Hematopoietic multipotent progenitor cell treated with erythropoietin and hydrocortisone succinate and interleukin-3 and kit ligand, for 8 days (in vitro differentiated cells): Measurements from ENCODE around the gene ABCA1.

Experiments
- DNase-seq: peaks from one replicate; pipeline ENCODE4 v3.0.0-alpha.2; 2015

The ABCA1 gene

DNA sequence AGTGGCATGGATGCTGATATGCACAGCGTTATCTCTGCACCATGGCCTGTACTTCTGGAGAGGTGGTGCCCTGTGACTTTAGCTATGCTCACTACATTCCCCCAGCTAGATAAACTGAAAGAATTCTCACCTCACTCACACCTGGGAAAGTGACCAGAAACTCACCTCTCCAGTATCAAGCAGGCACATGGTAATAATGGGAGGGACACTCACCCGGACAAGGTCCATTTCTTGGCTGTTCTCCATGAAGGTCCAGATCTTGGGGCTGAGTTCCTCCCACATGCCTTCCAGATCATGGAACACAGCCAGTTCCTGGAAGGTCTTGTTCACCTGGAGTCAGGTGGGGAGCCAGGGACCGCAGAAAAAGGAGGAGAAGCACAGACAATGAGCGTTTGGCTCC is 91.2 kb downstream of the ABCA1 start:
- no peak for DNase-seq

DNA sequence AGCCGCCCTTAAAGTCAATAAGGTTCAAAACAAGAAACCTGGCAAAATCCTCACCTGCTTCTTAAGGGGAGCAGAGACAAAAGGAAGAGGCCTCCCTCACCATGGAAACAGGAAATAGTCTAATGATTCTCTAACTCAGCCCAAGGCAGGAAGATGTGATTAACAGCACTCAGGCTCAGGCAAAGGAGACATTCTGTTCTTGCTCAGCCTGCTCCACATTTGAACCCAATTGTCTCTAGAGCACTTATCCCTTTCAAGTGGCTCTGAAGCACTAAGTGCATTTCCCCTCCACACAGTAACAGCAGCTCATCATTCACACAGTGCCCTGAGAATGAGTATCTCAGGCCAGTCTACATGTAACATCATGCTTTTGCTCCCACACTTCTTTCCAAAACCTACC is 91.7 kb downstream of the ABCA1 start:
- DNase-seq = no peak

DNA sequence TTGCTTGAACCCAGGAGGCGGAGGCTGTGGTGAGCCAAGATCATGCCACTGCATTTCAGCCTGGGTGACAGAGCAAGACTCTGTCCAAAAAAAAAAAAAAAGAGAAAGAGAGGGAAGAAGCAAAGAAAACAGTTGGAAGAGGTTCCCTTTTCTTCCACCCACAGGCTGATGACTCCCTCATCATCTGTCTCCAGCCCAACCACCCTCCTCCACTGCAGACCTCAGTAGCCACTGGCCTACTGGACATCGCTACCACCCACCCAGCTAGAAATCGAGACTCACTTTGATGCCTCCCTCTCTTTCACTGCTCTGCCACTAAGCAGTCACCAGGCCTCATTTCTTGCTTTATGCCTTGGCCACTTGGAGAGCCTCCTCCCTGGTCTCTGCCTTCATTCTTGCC is 92.8 kb downstream of the ABCA1 start:
- no peak for DNase-seq

DNA sequence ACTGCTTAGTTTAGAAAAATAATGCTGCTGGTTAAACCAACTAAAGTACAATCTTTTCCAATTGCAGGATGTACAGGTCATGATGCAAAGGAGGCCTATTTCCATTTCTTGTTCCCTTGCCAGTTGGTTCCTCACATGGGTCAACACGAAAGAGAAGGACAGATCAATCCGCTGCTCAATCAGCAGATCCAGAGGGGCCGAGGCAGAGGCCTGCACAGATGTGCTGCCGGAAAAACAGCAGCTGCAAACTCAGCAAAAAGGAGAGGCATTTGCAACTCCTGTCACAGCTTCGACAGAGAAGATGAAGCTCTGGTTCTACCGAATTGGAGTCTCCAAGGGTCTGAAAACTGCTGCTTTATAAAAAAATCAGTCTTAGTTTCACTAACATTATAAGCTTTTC is 94.3 kb downstream of the ABCA1 start:
- no peak for DNase-seq

DNA sequence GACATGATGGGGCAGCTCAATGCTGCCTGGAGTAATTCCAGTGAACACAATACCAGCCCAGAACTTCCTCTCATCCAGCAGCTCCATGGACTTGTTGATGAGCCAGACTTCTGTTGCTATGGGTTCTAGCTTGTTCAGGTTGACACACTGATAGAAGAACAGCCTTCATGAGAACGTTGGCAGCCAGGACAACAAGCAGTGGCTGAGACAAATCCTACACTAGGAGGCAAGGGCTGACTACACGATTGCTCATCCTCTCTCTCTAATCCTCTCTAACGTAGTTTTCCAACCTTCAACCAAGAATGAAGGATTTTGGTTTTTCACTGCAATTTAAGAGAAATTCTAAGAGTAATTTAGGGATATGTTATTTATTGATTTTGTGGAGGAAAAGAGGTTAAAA is 96.3 kb downstream of the ABCA1 start:
- no peak for DNase-seq

DNA sequence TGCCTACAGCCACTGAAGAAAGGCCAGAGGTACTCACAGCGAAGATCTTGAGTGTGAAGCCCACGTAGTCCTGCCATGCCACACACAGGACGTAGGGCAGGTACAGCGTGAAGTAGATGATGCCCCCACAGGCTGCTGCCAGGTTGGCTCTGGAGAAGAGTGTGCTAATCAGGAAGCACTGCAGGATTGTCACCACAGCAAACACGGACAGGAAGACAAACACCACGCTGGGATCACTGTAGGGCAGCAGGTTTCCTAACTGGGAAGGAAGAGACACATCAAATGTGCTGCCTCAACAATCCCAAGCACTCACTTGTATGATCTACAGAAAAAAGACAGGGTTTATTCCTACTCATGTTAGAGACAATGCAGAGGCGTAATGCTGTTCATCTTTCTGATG is 101.0 kb downstream of the ABCA1 start:
- no peak for DNase-seq

DNA sequence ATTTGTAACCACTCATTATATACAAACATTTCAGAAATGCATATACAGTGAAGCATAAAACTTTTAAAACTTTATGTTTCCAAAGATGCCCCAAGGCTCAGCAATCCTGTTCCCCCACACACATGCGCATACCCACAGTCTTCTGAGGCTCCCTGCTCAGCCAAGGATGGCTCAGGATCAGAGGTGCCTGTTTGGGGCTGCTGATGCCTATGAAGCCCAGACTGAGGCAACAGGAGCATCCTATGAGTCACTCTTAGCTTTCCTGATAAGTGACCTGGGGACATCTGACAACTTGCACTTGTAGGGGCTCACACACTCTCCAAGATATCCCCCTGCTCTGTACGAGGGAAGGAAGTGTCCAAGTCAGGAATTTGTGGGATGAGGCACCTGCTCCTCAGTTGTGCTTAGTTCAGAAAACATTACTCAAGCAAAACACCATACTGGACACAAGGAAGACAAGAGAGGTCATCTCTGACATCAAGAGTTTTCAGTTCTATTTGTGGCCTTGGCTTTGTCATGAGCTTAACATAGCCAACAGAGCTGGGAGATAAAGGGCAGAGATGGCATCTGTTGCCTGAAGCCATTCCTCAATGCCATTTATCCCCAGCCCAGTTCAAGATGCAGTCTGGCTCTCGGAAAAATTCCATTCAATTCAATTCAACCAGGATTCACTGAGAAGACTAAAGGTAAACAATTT is 101.7 kb downstream of the ABCA1 start:
- no peak for DNase-seq

DNA sequence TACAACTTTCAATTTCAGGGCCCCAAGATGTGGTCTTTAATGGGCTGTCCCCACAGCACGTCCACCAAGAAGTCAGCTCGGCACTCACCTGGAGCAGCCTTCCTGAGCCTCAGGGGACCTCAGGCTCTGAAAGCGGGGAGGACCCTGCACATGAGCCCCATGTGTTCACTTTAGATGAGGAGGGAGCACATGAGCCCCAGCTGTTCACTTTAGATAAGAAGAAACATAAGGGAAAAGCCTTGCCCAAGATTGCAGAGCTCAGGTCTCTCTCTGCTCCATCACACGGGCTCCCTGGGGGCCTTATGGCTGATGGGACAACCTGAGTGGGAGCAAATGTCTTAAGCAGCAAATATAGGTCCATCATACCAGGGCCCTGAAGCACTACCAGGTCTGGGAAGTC is 107.6 kb downstream of the ABCA1 start:
- peak; percentile 46 for DNase-seq

DNA sequence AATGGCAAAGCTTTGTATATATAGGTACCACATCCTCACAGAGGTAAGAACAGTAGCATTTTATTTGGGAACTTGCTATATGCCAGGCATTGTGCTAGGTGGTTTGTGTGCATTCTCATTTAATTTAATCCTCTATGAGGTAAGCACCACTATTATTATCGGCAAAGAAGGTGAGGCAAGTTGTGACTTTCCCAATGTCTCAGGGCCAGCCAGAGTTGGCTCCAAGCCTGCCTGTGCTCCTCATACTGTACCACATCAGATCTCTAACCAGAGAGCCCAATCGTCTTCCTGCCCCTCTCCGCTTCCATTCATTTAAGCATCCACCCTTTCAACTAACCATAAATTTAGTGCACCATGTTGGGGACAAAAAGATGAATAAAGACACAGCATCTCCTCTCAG is 108.9 kb downstream of the ABCA1 start:
- no peak for DNase-seq

DNA sequence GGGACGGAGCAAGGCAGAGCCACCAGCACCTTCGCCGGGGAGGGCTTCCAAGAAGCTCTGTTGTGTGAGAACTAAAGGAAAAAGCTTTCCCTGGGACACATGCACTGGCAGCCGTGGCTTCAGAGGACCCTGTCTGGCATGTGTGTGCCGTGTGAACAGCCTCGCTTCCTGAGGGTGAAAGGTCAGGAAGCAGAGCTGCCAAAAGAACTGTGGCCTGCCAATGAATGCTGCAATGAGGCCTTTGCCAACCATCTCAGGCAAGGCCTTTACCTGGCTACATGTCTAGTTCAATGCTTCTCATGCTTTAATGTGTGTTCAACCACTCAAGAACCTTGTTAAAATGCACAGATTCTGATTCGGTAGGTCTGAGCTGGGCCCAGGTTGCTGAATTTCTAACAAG is 110.5 kb downstream of the ABCA1 start:
- no peak for DNase-seq

DNA sequence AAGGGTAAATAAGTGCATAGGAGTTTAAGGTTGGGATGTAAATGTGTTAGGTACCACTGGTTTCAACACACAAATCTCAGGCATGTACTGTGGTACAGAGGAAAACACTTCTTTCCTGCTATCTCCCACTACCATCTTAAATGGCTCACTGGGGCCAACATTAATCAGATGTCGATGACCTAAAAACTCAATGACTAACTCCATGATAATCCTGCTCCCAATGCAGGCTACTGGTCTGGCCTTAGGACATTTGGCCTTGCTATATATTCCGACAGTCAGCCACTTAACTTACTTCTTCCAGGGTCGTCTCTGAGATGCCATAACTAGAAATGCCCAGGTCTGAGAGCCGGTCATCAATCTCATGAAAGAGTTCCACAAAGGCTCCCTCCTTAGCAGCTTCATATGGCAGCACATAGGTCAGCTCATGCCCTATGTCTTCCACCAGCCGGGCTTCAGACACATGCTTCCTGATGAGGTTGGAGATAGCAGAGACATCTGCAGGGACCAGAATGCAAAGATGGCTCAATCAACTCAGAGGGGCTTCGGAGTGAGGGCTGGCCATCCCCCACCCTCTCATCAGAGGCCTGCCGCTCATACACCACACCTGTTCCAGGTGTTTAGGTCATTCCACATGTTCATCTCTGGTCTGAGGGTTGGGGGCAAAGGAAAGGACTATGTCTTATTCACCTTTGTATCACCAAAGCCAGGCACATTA is 111.9 kb downstream of the ABCA1 start:
- no peak for DNase-seq

DNA sequence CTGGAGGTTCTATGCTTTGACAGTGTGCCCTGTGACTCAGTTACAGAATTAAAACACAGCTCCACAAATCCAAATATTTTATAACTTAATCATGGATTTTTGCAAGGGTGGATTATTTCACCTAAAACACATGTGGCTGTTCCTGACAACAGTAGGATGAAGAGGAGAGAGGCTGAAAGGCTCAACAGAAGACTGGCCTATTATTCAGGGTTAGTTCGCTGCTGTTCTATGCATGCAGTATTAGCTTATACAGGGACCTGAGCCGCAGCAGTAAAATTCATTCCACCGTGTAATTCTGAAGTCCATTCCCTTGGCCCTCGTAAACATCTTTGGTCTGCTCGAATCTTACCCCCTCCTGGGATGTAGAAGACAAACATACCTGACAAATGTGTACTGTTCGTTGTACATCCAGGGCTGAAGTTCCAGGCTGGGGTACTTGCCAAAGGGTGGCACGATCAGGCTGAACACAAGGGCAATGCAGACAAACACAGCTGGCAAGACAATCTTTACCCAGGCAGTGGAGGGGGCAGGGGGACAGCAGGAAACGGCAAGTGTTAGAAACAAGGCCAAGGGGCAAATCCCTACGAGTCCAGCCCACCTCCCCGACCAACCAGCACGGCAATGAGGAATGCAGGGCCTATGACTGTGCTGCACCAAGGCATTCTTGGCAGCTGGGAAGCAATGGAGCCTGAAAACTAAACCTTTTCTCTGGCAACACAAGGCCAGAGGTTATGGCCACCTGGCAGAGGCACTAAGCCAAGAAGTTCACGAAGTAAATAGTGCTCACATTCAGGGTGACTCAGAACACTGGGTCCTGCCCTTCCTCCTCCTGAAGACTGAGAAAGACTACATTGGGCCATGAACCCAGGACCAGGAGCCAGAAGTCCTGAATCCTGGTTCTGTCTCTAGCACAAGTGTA is 117.3 kb downstream of the ABCA1 start:
- no peak for DNase-seq

DNA sequence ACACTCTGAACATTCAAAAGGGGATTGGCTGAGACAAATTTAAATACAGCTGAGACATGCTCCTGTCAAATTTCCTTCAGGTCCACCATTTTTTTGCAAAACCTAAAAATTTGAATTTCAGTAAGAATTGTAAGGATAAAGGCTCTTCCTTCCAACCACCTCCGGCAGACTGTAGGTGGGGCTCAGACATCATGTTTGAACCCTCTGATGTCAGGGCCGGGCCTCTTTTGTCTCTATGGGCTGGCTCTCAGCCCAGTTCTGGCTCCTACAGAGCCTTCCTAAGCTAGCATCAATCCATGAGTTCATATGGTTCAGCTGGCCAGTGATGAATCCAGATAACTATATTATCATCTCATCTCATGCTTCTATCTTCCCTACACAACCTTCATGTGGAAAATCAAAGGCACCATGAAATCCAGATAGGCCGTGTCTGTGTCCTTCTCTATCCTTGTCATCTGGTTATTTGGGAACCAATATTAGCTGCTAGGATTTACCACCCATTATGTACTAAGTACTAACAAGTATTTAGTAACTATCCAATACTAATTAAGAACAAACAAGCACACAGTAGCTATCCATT is 119.8 kb downstream of the ABCA1 start:
- DNase-seq = peak; percentile 29

DNA sequence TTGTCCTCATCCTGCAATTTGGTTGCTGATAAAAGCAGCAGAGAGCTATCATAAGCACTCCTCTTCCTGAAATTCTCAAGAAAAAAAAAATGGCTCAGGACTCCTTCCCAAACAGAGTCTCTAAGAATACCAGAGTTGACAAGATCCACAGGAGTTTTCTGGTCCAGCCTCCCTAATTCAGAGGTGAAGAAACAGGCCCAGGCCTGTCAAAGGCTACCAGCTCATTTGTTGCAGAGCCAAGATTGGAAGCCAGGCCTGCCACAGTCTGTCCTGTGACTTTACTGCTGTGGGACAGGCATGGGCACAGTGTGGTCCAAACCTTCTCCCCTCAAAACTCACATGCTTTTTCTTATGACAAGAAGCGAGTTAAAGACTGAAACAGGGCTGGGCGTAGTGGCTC is 122.5 kb downstream of the ABCA1 start:
- no peak for DNase-seq

DNA sequence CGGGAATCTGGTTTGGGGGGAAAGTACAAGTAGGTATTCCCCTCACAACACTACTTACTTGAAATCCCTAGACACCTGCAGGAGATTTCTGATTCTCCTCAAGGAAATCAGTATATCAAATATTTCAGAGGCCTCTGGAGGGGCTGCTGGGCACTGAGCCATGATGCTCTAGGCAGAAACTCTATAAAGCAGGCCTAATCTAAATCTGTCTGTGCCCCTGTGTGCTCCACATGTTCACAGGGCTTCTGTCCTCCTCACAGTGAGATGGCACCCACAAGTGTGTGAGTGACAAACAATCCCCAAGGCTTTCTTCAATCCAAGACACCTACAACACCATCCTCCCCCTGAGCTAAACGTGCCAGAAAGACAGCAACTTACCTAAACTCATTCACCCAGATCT is 125.0 kb downstream of the ABCA1 start:
- DNase-seq = no peak

DNA sequence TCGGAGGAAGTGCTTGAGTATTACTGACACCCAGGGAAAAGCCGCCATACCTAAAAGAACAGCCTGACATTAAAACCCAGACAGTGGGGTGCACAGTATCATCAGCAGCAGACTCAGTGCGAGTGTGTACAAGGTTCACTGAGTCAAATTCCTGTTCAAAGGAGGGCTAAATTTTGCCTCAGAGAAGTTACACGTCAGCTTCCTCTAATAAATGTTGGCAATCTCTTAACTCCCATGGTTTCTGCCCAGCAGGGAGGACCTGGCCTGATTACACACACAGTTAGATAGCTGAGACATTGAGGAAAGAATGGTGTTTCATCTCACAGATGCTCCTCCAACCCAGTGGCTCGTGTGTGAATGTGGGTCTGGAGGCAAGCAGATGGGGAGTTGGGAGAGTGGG is 125.8 kb downstream of the ABCA1 start:
- no peak for DNase-seq

DNA sequence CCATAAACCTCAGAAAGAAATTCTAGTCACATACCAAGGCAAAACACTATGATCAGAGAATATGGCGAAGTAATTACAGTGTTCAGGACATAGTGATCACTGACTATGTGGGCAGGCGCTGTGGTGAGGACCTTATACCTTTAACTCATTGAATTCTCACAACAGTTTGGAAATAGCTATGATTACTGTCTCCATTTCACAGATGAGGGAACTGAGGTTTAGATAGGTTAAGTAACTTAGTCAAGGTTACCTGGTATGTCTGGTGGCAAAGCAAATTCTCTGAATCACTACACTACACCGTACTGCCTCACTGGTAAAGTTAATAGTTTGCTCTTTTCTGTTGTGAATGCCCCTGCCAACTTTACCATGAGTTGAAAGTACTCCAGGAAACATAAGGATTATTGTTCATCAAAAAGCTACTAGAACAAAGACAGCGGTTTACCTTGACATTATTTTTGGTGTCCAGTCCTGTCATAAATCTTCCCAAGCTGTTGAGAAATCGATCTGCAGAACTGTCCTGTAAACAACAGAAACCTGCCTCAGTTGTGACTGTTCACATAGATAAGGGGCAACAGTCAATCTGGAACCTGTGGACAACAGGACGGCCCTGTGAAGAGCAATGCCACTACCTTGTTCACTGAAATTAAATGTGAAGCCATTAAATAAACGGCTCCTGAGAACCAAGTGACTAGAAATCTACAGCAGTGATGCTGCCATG is 127.7 kb downstream of the ABCA1 start:
- no peak for DNase-seq

DNA sequence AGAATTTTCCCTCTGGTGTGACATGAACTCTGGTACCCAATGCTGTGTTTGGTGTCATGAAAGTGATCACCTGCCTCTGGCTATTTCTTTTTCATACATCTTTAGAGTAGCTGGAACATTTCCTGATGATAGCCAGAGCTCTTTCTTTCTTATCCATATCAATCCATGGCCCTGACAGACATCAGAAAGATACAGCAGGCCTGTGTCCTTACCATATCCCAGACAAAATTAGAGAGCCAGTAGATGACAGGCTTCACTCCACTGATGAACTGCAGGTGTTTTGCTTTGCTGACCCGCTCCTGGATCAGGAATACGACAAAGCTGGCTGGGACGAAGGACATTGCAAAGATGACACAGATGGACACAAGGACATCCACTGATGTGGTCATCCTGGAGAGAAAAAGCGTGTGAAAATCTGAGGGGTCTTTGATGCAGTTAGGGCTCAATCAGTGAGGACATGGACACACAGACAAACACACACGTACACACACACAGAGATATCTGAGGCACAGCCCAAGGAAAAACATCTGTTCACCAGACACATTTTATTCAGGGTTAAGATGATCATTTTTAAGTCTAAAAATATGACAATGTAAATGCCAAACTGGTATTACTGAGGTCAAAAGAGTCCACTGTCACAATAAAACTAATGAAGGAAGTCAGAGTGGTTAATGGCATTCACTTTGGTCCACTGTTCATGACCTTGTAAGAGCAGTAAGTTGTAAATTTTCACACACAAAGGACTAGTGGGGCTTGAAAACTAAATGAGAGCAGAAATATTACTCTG is 129.6 kb downstream of the ABCA1 start:
- DNase-seq = no peak

DNA sequence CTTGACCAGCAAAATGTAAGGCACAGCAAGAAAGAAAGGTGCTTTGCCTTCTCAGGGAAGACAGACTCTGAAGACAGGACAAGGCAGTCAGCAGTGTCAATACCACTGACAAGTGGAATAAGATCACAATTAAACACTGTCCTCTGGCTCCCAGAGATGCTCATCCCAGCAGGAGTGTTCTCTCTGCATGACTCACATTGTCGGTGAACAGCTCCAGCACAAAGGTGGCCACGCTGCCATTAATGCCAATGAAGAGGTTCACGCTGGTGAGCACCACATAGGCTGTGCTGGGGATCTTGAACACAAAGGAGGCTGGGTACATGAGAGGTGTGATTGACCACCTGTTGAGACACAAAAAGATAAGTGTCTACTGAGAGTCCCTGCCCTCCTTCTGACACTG is 132.1 kb downstream of the ABCA1 start:
- DNase-seq = no peak

DNA sequence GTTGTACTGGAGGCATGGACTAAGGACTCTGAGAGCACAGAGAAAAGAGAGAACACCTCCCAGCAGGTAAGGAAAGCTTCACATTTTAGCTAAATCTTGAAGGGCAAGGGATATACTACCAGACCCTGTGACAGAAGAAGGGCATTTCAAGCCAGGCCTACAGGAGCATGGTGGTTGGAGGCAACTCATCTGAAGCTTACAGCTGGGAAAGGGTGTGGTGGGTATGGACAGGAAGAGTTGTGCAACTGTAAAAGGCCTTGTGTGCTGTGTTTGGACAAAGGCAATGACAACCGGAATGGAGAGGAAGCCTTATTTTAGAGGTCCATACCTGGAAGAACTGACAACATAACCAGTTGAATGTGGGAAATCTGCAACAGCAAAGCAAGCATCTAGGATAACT is 132.9 kb downstream of the ABCA1 start:
- DNase-seq = no peak

DNA sequence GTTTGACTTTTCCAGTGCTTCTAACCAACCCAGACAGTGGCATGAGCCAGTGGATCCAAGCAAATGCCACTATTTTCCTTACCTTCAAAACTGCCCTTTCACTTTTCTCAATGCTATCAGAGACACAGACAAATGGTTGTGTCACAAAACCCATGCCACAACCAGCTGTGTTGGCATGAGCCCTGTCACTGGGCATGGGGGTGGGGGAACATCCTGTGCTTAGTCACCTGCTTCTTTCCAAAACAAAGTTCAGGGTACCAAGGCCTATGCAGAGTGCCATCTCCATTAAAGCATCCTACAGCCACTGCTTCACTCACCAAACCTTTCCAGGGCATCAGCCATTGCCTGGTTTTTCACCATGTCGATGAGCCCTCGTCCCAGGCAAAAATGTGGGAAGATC is 133.9 kb downstream of the ABCA1 start:
- no peak for DNase-seq

DNA sequence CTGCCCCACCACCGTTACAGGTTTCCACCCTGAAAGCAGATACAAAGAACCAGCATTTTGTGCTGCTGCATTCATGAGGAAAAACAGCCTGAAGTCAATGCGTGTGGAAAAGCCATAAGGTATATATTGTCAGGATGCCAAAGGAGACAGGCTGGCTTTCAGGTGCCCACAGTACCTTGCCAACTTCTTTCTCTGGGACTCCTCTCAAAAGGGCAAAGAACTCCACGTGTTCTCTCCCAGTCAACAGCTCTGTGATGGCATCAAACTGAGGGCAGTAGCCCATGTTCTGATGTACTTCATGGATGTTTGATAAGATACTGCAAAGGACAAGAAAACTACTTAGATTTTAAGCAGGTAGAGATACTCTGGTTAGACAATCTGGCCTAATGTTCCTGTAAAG is 139.7 kb downstream of the ABCA1 start:
- no peak for DNase-seq
